Thoracic aorta (tissue), 2 donors: ENCODE measurements around the gene ENOX2. TPM values are rescaled to one million over a fixed set of nuclear protein-coding genes. Genes with fewer than 3 reads are reported as not detected.
"Not testable (repeated sequence)": the region's sequence is repeated elsewhere in the genome, so short reads cannot be mapped to it uniquely, and the experiment has no call there.

Experiments used
- ATAC-seq: fragments of 150-250 bp; one replicate; pipeline ENCODE4 v1.8.0; 2017; ENCODE audit warnings: low read depth; ENCODE audit not compliant: insufficient number of reproducible peaks, low FRiP score
- DNase-seq: peaks from one replicate; pipeline ENCODE4 v3.0.0-alpha.2; 2020; ENCODE audit warnings: low spot score
- H3K27ac ChIP-seq, 2 donors: fragments of 200-600 bp; sonication (generic); 1 replicate in 1 of 2; 2 replicates in 1 of 2; pipeline ENCODE4 v1.5.1; 2016; ENCODE audit warnings: mild to moderate bottlenecking in 2 of 2, moderate library complexity in 2 of 2
- H3K27me3 ChIP-seq: fragments of 200-600 bp; sonication (generic); replicated peaks from 2 replicates; pipeline ENCODE4 v1.6.0; 2016; ENCODE audit warnings: mild to moderate bottlenecking; ENCODE audit not compliant: insufficient read depth
- H3K36me3 ChIP-seq: fragments of 200-600 bp; sonication (generic); one replicate; pipeline ENCODE4 v1.5.1; 2016
- H3K4me1 ChIP-seq, 2 donors: fragments of 200-600 bp; sonication (generic); 1 replicate in 1 of 2; 2 replicates in 1 of 2; pipeline versions ENCODE4 v1.5.1 to v1.6.0; 2016; ENCODE audit warnings: low read depth in 2 of 2, mild to moderate bottlenecking in 1 of 2; ENCODE audit not compliant: control insufficient read depth in 1 of 2
- H3K4me3 ChIP-seq: fragments of 200-600 bp; sonication (generic); 2 replicates; pipeline ENCODE4 v1.5.1; 2016; ENCODE audit warnings: mild to moderate bottlenecking
- H3K9me3 ChIP-seq: fragments of 200-600 bp; sonication (generic); 2 replicates; pipeline ENCODE4 v1.5.1; 2016
- total RNA-seq, 2 donors: library from RNA; depleted of rRNA; stranded (reverse); fragments of >200 nt; gene quantifications; one replicate each; pipeline versions ENCODE4 v1.1.0 to v1.2.3, GENCODE V29; 2016
- TF ChIP-seq, protein P1 (sequence below): fragments of 200-600 bp; sonication (generic); IDR thresholded peaks from one replicate; pipeline ENCODE4 v1.5.1; 2019; ENCODE audit warnings: antibody characterized with exemption

Gene ENOX2
- total RNA-seq, 2 donors from 2014 or later = 17.9 to 28.7 TPM

DNA sequence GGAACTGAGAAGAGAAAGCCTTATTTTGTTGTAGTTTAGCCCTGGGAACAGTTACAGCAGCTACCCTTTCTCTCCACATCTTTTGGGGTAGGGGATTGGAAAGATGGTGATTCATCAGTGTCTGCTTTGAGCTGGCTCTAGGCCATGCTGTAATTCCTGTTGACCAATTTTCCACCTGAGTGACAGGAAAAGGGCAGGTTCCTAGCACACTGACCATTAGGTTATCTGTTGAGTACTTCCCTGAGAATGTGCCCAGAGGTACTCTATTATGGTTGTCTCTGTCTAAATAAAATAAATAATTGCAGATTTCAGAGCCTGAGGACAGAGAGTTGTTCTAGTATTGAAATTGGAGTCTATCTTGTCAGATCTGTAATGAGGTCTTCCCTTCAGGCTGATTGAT, 109.0 kb downstream of the ENOX2 start:
- Histone ChIP-seq H3K36me3 (no peaks in the 10 kb centered on the region), H3K4me3 (no peak overlapping the region), H3K27me3 (no peaks in the 10 kb centered on the region), H3K4me1 (no peaks in the 10 kb centered on the region), H3K9me3 (no peaks in the 10 kb centered on the region), H3K27ac (no peak overlapping the region)
- no peak for ATAC-seq
- DNase-seq = no peak
- TF ChIP-seq, protein P1, sequence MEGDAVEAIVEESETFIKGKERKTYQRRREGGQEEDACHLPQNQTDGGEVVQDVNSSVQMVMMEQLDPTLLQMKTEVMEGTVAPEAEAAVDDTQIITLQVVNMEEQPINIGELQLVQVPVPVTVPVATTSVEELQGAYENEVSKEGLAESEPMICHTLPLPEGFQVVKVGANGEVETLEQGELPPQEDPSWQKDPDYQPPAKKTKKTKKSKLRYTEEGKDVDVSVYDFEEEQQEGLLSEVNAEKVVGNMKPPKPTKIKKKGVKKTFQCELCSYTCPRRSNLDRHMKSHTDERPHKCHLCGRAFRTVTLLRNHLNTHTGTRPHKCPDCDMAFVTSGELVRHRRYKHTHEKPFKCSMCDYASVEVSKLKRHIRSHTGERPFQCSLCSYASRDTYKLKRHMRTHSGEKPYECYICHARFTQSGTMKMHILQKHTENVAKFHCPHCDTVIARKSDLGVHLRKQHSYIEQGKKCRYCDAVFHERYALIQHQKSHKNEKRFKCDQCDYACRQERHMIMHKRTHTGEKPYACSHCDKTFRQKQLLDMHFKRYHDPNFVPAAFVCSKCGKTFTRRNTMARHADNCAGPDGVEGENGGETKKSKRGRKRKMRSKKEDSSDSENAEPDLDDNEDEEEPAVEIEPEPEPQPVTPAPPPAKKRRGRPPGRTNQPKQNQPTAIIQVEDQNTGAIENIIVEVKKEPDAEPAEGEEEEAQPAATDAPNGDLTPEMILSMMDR = no peak

GRCh38 chrX:130791870-130792269, 111.1 kb downstream of the ENOX2 start:
- not testable (repeated sequence) for H3K27me3 ChIP-seq, H3K36me3 ChIP-seq, H3K9me3 ChIP-seq, H3K4me3 ChIP-seq, DNase-seq, H3K4me1 ChIP-seq, ATAC-seq, H3K27ac ChIP-seq

DNA sequence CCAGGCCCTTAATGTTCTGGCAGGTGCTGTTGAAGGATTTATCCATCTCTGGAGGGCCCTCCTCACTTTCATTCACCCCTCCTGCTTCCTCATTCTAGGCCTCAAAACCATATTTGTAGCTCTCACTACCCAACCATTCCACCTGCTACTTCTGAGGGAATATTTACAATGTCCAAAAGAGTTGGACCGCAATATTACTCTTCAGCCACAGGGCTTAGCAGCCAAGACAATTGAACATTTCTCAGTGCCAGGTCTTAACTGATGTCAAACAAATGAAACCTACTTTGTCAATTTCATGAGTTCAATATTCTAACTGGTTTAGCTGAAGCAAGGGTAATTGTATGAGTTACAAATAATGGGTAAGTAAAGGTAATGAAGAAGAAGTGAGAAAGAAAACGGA, 113.2 kb downstream of the ENOX2 start:
- DNase-seq (no peak), ATAC-seq (no peak)
- TF ChIP-seq, protein P1 = no peak
- no peaks in the 10 kb centered on the region for H3K36me3 ChIP-seq
- no peaks in the 10 kb centered on the region for H3K27me3 ChIP-seq
- no peak overlapping the region for H3K4me3 ChIP-seq
- H3K4me1 ChIP-seq = no peaks in the 10 kb centered on the region
- no peak overlapping the region for H3K27ac ChIP-seq
- no peaks in the 10 kb centered on the region for H3K9me3 ChIP-seq

GRCh38 chrX:130788786-130789581, 114.0 kb downstream of the ENOX2 start:
- Histone ChIP-seq H3K4me3 (no peak overlapping the region), H3K36me3 (no peaks in the 10 kb centered on the region), H3K4me1 (no peaks in the 10 kb centered on the region), H3K27ac (no peak overlapping the region), H3K27me3 (no peaks in the 10 kb centered on the region), H3K9me3 (no peaks in the 10 kb centered on the region)
- ATAC-seq (no peak), DNase-seq (no peak)
- TF ChIP-seq, protein P1 = no peak

- Histone ChIP-seq H3K36me3 (no peaks in the 10 kb centered on the region), H3K27ac (no peak overlapping the region), H3K4me1 (no peaks in the 10 kb centered on the region), H3K4me3 (no peak overlapping the region), H3K27me3 (no peaks in the 10 kb centered on the region), H3K9me3 (no peaks in the 10 kb centered on the region)
- no peak for ATAC-seq
- TF ChIP-seq, protein P1 = no peak
- no peak for DNase-seq
Measured at GRCh38 chrX:130786030-130786429, 117.0 kb downstream of the ENOX2 start.

- Histone ChIP-seq H3K36me3 (no peaks in the 10 kb centered on the region), H3K4me1 (no peaks in the 10 kb centered on the region), H3K9me3 (no peaks in the 10 kb centered on the region), H3K27me3 (no peaks in the 10 kb centered on the region), H3K27ac (no peak overlapping the region), H3K4me3 (no peak overlapping the region)
- ATAC-seq (no peak), DNase-seq (no peak)
- TF ChIP-seq, protein P1 = no peak
Measured at GRCh38 chrX:130778773-130779172, 124.2 kb downstream of the ENOX2 start.
